Activated CD4-positive, CD25-positive, alpha-beta regulatory T cell (primary cell): ENCODE data around the gene MRPS17.
A peak's percentile ranks its signal among the peaks of the same experiment; 100 is the strongest.
"Not testable (repeated sequence)": the region's sequence is repeated elsewhere in the genome, so short reads cannot be mapped to it uniquely, and the experiment has no call there.

Source experiments
- DNase-seq, 4 experiments: peaks; one replicate each; lab custom pipeline; 2025; lab: John Stamatoyannopoulos, UW

MRPS17 gene

GRCh38 chr7:55951637-55952351 is at the start of gene MRPS17:
TSS of gene MRPS17 (plus strand) at chr7:55951877. CDS start at chr7:55953196, 1,319 bp downstream.
- DNase-seq: peak; percentile 83 to 89 (median 86)

GRCh38 chr7:55903985-55904759 is 47.5 kb upstream of the MRPS17 start:
- no peak for DNase-seq

GRCh38 chr7:55912748-55913158 is 38.9 kb upstream of the MRPS17 start:
- no peak for DNase-seq

DNA sequence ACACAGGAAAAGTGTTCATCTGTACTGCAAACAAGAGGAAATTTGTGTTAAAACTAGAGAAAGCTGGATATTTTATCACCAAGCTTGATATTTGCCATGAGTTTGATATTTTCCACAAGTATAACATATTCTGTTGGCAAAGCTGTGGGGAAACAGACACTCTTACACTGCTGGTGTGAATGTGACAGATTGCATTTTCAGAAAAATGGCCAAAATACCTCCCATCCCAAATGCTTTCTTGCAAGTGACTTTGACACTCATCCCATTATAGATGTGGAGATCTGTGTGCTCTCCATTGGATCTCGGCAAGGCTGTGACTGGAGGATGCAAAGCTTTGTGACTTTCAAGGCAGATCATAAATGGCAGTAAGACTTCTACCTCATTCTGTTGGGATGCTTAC is 33.9 kb upstream of the MRPS17 start:
- DNase-seq: no peak

DNA sequence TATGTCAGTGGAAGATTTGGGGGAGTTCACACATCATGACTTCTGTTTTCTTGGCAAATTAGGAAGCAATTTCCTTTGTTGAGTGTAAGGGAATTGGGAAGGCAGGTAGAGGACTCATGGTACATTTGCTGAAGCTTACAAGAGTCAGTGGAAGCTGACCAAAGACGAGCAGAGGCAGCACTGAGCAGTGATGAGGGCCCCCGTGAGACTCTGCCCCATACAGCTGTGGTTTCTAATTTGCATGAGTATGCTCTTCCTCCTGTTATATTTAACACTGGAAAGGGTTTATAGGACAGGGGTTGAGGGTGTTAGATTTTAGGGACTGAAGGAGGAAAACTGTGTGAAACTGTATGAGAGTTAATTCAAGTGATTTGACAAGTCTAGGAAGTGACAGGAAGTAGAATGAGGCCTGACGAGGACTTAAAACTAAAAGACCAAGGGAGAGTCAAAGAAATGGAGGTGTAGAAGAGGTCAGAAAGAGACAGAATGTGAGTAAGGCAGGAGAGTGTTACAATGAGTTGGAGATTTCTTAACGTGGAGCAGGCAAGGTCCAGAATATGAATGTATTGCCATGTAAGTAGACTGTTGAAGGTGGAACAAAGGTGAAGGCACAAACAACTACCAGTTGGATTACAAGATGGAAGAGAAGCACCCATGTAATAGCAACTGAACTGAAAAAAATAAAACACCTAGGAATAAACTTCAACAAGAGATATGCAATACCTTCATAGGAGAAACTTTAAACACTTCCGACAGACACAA is 23.5 kb upstream of the MRPS17 start:
- DNase-seq: no peak

- no peak for DNase-seq
These were observed 20.1 kb upstream of the MRPS17 start for GRCh38 chr7:55931421-55932151.

GRCh38 chr7:55939514-55940123 is 12.1 kb upstream of the MRPS17 start:
- no peak for DNase-seq

GRCh38 chr7:55946545-55946944 is 5.1 kb upstream of the MRPS17 start:
- DNase-seq: no peak

- DNase-seq: not testable (repeated sequence)
These were observed 635 bp downstream of the MRPS17 start for GRCh38 chr7:55952352-55952671.

DNA sequence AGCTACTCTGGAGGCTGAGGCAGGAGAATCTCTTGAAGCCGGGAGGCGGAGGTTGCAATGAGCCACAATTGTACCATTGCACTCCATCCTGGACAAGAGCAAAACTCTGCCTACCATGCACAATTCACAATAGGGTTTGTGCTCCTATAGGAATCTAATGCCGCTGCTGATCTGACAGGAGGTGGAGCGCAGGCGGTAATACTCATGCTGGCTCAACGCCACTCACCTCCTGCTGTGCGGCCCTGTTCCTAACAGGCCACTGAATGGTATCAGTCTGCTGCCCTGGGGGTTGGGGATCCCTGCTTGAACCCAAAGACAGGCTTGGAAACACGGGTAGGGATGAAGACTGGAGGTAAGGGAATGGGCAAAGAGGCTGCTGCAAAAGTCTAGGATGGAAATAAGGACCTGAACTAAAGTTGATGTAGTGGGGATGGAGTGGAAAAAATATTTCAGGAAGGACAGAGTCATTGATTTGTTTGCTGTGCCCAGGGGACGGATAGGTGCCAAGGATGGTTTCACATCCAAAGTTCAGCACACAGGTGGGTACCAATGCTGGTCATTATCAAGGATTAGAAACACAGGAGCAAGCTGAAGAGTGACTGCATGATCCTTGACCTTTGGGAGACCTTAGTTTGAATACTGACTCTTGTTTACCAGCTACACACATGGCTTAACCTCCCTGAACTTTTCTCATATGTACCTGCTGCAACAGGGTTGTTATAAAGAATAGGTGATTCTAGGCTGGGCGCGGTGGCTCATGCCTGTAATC is 2.2 kb downstream of the MRPS17 start:
- no peak for DNase-seq

- DNase-seq: no peak
These were observed 5.5 kb downstream of the MRPS17 start for GRCh38 chr7:55957190-55957589.

GRCh38 chr7:55962014-55962413 is 10.3 kb downstream of the MRPS17 start:
- no peak for DNase-seq

GRCh38 chr7:55963584-55964168 is 12.0 kb downstream of the MRPS17 start:
- no peak for DNase-seq

GRCh38 chr7:55964261-55965099 is 12.8 kb downstream of the MRPS17 start, which contains the start of gene NIPSNAP2:
TSS of gene NIPSNAP2 (plus strand) at chr7:55964585. CDS start at chr7:55964610, 25 bp downstream.
- DNase-seq: peak; percentile 14 to 48 (median 45)

DNA sequence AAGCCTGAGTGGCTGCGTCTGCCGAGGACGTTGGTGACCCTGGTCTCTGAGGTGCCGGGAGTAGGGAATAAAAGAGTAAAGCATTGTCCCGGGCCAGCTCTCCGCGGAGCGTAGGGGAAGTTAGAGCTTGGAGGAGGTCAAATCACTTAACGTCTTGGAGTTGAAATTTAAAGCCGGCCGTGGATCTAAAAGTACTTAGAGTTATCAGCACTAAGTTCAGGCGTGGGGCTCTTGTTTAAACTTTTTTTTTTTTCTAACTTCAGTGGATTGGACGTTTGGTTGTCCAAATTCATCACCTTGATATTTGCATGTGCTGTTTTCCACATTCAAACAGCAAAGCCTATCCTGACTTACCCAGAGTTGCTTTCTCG is 13.4 kb downstream of the MRPS17 start:
- DNase-seq: no peak

DNA sequence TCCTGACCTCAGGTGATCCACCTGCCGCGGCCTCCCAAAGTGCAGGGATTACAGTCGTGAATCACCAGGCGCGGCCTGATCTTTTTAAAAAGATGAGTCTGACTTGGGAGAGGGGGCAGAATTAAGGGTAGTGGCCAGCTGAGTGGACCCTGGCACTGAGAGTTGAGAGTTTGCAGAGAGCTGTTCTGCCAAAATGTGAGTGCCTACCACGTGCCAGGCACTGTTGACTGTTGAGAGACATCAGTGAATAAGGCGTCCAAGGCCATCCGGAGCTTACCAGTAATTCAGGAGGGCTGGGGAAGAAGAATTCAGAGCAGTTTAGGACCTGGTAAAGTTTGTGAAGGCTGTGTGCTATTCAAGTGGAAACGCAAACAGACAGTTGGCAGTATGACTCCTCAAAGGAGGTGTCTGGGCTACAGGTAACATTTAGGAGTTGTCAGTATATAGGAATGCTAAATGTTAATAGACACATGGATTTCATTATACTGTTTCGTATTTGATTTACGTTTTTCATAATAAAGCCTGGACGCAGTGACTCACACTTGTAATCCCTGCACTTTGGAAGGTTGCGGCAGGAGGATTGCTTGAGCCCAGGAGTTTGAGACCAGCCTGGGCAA is 14.2 kb downstream of the MRPS17 start:
- DNase-seq: no peak

DNA sequence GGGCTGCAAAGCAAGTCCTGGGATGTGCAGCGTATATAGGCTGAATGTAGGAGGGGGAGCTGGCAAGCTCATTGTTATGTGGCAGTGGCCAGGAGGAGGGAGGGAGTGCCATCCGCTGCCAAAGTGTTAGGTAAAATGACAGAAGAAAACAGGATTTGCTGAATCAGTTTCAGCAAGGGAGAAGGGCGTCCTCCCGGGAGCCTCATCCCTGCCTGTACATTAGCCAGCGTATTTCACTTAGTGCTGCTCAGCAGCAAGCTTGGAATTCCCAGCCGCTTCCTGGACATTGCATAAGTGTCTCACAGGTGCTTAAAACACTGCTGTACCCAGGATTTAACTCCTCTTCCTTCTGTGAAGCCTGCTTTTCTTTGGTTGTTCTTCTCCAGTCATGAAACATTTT is 15.2 kb downstream of the MRPS17 start:
- no peak for DNase-seq

DNA sequence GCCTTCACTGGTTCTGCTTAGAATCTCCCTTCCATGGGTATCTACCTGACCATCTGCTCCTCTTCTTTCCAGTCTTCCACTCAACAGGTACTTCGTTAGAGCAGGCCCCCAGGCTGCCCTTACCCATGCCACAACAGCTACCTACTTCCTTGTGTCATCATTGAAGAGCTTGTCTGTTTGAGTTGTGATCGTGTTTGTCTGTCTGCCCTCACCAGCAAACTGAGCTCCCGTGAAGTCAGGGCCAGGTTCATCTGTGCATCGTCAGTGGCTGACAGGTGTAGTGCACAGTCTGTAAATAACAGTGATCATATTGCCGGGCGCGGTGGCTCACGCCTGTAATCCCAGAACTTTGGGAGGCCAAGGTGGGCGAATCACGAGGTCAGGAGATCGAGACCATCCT is 17.7 kb downstream of the MRPS17 start:
- DNase-seq: no peak

DNA sequence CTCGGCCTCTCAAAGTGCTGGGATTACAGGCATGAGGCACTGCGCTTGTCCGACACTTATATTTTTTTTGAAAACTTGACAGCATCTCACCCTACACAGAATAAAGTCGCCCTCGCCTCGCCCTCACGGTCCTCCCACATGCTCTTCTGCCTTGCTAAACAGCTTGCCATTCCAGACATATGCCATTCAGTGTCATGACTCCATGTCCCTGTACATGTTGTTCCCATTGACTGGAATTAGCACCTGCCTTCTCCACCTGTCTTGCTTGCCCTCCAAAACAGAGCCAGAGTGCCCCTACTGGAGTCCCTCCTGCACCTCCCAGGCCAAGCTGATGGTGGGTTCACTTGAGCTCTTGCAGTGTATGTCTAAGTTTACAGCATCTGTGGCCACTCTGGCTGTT is 18.9 kb downstream of the MRPS17 start:
- no peak for DNase-seq
